DND-41 (cell line): ENCODE measurements around the gene RAB26.

Source experiments
- CTCF ChIP-seq: IDR thresholded peaks from 2 replicates; pipeline ENCODE4 v1.5.1; 2012; ENCODE audit warnings: borderline replicate concordance, low read length, moderate library complexity, mild to moderate bottlenecking; ENCODE audit not compliant: poor library complexity, severe bottlenecking; ENCODE audit errors: extremely low read depth
- EZH2 ChIP-seq: IDR thresholded peaks from 3 replicates; pipeline ENCODE4 v1.6.1; 2012; ENCODE audit warnings: borderline replicate concordance, low read depth, mild to moderate bottlenecking, moderate library complexity, low read length, inconsistent platforms; ENCODE audit not compliant: severe bottlenecking

- TF ChIP-seq CTCF (no peak), EZH2 (no peak)
Measured at GRCh38 chr16:2199095-2199494, 50.7 kb downstream of the RAB26 start.
